C1 segment of cervical spinal cord (tissue), 14 donors: ENCODE data around the gene PLPP7.

Source experiments
- DNase-seq, 14 donors: peaks; one replicate each; lab custom pipeline; 2025; lab: John Stamatoyannopoulos, UW

PLPP7 gene

DNA sequence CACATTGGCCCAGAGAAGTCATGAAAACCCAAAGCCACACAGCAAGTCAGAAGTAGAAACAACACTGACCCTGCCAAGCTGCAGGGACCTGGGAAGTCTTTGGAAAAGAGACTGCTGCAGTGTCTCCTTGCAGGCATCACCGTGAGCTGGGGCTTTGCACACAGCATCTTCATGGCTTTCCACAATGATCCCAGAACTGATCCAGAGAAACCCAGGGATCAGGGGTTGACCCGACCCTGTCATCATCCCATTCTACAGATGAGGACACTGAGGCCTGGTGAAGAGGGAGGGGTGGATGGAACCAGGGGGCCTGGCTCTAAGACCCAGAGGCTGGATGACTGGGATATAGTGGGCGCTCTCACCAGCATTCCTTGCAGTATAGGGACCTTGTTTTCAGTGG, 8.9 kb upstream of the PLPP7 start:
- no peak for DNase-seq

GRCh38 chr9:131281119-131281965, 8.2 kb upstream of the PLPP7 start:
- no peak for DNase-seq

GRCh38 chr9:131282175-131282574, 7.3 kb upstream of the PLPP7 start:
- no peak for DNase-seq

DNA sequence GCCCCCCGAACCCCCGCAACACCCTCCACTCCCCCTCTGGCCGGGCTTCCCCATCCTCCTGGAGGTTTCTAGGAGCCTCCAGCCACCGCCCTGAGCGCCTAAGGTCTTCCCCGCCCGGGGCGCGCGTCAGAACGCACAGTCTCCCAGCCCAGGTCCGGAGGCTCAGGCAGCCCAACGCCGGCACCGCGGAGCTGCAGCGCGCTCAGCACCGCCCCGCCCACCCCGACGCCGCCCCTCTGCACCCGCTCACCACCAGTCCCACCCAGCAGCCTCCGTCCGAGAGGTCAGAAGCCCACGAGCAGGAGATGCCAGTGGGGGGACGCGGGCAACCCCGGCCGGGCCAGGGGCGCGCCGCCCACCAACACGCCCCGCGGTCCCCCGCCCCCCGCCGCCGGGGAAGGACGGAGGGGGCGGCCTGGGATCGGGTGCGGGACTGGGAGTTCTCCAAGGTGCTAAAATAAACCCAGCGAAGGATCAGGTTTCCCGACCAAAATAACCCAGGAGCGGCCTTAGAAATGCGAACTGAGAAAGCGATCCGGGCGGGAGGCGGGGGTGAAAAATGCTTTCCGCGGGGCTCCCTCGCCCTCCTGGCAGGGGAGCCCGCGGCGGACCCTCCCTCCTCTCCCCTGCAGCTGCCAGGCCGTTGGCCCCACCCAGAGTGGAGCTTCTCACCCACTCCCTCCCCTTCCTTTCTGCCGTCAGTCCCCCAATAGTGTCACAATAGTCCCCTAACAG, 6.7 kb upstream of the PLPP7 start:
- DNase-seq, result no peak

GRCh38 chr9:131284856-131285255, 4.7 kb upstream of the PLPP7 start:
- no peak for DNase-seq

DNA sequence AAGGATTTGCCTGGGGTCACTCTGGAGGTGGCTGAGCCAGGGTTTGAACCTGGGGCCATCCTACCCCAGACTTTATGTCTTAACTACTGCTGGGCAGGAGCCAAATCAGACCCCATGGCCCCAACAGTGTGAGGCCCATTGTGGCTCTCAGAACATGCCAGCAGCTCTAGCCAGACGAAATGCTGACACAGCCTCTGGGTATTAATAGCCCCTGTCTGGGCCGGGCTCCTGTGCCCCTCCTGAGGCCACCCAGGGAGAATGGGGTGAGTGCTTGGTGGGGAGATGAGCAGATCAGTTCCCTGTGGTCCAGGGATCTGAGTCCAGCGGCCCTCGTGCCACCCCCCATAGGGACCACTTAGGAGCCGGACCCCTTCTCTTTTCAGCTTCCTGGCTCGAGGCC, 2.2 kb upstream of the PLPP7 start:
- DNase-seq, result no peak

DNA sequence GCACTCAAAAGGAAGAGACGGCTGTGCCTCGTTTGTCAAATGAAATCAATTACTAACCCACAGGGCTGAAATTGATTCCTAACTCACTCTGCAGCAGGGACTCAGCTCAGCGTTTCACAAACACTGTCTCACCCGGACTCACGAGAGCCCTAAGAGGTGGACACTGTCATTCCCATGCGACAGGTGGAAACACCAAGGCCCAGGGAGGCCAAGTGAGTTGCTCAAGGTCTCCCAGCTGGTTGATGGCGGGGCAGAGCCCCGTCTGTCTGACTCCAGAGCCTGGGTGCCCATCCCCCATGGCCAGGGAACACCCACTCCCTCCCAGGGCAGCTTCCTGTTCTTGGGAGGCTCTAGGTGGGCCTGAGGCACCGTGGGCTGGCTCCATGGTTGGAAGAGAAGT, 1.3 kb upstream of the PLPP7 start:
- DNase-seq, result no peak

GRCh38 chr9:131290036-131290766, 678 bp downstream of the PLPP7 start:
- DNase-seq, result peak in 7 of 14 donors; percentile 38 to 81 (median 73)

- DNase-seq, result no peak
These were observed 1.3 kb downstream of the PLPP7 start for GRCh38 chr9:131290767-131291370.

DNA sequence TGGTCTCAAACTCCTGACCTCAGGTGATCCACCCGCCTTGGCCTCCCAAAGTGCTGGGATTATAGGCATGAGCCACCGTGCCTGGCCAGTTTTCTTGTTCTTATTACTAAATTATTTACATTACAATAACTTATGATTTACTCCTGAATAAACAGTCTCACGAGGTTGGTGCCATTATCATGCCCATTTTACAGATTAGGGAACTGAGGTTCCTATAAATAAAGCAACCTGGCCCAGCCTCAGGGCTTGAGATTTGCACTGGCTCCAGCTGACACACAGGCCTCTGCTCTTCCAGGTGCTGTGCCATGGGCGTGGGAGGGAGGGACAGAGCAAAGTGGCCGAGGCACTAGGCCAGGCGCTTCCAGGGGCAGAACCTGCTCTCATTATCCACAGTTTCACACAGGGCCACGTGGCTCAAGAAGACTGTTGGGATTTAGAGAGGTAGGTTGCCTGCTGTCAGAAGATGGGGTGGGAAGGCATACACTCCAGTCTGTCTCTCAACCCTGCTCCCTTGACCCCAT, 2.3 kb downstream of the PLPP7 start:
- DNase-seq, result no peak

GRCh38 chr9:131292937-131293336, 3.4 kb downstream of the PLPP7 start:
- DNase-seq, result no peak

DNA sequence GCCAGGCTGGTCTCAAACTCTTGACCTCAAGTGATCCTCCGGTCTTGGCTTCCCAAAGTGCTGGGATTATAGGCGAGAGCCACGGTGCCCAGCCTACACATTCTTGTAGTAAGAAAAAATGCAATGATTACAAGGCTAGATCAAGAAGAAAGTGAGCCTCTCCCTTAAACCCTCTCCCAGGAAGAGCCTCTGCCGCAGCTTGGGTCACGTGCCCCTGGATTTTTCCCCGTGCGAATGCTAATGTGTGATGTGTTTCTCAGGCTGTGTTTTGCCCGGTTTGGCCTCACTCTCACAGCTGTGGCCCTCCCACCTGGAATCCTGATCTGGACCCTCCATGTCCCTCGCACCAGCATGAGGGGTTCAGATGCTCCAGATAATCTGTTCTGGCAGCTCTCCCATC, 6.9 kb downstream of the PLPP7 start:
- DNase-seq, result no peak

GRCh38 chr9:131296906-131297500, 7.5 kb downstream of the PLPP7 start:
- no peak for DNase-seq

DNA sequence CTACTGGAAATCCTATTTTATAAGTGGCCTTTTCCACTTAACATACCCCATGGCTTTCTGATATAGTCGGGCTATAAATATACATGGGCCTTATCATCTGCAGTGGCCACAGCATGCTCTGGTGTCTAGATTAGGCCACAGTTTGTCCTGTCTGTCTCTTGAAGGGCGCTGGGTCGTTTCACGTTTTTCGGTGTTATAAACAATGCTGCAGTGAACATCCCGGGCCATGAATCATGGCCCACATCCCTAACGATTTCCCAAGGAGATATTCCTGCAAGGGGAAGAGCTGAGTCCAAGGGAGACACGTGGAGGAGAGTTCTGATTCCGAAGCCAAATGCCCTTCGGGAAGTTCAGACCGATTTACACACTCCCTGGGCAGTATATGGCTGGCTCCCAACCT, 8.4 kb downstream of the PLPP7 start:
- no peak for DNase-seq

DNA sequence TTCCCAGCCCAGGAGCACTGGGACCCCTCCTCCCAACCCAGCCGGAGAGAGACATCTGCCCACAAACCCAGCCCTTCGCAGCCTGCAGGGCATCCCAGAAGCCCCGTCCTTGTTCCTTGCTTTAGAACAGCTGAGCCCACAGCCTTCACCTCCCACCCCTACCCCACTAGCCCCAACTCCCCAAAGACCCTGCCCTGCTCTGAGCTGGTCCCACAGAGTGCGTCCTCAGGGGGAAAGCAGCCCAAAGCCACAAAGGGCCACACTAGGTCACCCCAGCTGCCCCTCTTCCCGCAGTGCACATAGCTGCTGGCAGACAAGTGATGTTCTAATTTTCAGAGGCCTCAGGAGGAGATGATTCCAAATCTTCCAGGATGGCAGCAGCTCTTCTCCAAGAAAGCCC, 8.8 kb downstream of the PLPP7 start:
- no peak for DNase-seq

DNA sequence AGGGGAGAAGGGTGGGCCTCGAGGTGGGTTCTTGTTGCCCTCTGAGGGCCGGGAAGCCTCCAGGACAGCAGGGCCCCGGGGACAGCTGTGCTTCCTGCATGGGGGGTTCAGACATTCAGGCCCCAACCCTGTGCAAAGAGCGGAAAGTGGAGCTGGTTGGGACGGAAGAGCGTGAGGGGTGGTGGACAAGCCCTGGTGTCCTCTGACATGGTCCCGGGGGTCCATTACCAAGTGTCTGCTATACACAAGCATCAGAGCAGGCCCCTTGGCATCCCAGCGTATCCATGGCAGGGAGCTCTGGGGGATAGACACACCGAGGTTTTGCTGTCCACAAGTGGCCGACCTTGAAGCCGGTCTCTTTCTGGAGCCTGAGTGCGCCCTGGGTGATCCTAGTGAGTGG, 9.3 kb downstream of the PLPP7 start:
- DNase-seq, result no peak

- DNase-seq, result no peak
These were observed 9.9 kb downstream of the PLPP7 start for GRCh38 chr9:131299346-131299960.

DNA sequence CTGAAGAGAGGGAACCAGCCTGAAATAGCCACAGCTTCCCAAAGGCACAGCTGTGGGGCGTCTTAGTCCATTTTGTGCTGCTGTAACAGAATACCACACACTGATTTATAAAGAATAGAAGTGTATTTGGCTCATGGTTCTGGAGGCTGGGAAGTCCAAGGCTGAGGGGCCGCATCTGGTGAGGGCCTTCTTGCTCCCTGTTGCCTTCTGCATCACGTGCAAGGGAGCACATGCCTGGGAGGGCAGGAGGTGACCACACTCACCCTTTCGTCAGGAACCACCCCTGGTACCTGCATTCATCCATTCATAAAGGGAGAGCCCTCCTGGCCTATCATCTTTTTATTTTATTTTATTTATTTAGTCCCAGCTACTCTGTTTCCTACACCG, 10.4 kb downstream of the PLPP7 start:
- no peak for DNase-seq

- DNase-seq, result no peak
These were observed 10.9 kb downstream of the PLPP7 start for GRCh38 chr9:131300444-131300843.

- no peak for DNase-seq
These were observed 12.9 kb downstream of the PLPP7 start for GRCh38 chr9:131302244-131303075.
